ENCODE measurements around the gene RSU1. TPM values are rescaled to one million over a fixed set of nuclear protein-coding genes. Genes with fewer than 3 reads are reported as not detected.
A peak's percentile ranks its signal among the peaks of the same experiment; 100 is the strongest.

Gene RSU1
- total RNA-seq, 1 donor from 2014 or later, result 118 TPM

GRCh38 chr10:16811765-16812164 lies 5.5 kb downstream of the RSU1 start:
- Mint-ChIP-seq H3K36me3 (ENCODE audit: low read depth, unreplicated experiment) (peaks cover 11% of the 10 kb centered on the region), H3K9me3 (ENCODE audit: unreplicated experiment) (no peaks in the 10 kb centered on the region), H3K4me1 (ENCODE audit: unreplicated experiment) (peaks cover 24% of the 10 kb centered on the region), H3K27ac (ENCODE audit: unreplicated experiment) (peak overlapping the region; percentile 59), H3K27me3 (ENCODE audit: unreplicated experiment) (peaks cover 6% of the 10 kb centered on the region), H3K4me3 (ENCODE audit: unreplicated experiment) (peak overlapping the region; percentile 52)
- no peak for DNase-seq (ENCODE audit: low spot score)
- no peak for TF ChIP-seq CTCF (IDR thresholded peaks at IDR 0.05; ENCODE audit: unreplicated experiment)

GRCh38 chr10:16811292-16811691 lies 5.9 kb downstream of the RSU1 start:
- DNase-seq (ENCODE audit: low spot score), result no peak
- Mint-ChIP-seq H3K36me3 (ENCODE audit: low read depth, unreplicated experiment) (peaks cover 10% of the 10 kb centered on the region), H3K4me3 (ENCODE audit: unreplicated experiment) (no peak overlapping the region), H3K27me3 (ENCODE audit: unreplicated experiment) (peaks cover 6% of the 10 kb centered on the region), H3K27ac (ENCODE audit: unreplicated experiment) (no peak overlapping the region), H3K4me1 (ENCODE audit: unreplicated experiment) (peaks cover 22% of the 10 kb centered on the region), H3K9me3 (ENCODE audit: unreplicated experiment) (no peaks in the 10 kb centered on the region)
- no peak for TF ChIP-seq CTCF (IDR thresholded peaks at IDR 0.05; ENCODE audit: unreplicated experiment)

- no peak overlapping the region for H3K4me3 Mint-ChIP-seq (ENCODE audit: unreplicated experiment)
- peaks cover 8% of the 10 kb centered on the region for H3K4me1 Mint-ChIP-seq (ENCODE audit: unreplicated experiment)
- H3K9me3 Mint-ChIP-seq (ENCODE audit: unreplicated experiment), result no peaks in the 10 kb centered on the region
- DNase-seq (ENCODE audit: low spot score), result peak; percentile 66
- peaks cover 4% of the 10 kb centered on the region for H3K27me3 Mint-ChIP-seq (ENCODE audit: unreplicated experiment)
- no peak overlapping the region for H3K27ac Mint-ChIP-seq (ENCODE audit: unreplicated experiment)
- TF ChIP-seq CTCF (IDR thresholded peaks at IDR 0.05; ENCODE audit: unreplicated experiment), result peak; percentile 57
- peaks cover 6% of the 10 kb centered on the region for H3K36me3 Mint-ChIP-seq (ENCODE audit: low read depth, unreplicated experiment)
Measured at GRCh38 chr10:16809074-16809718, 8.0 kb downstream of the RSU1 start.

- Mint-ChIP-seq H3K4me1 (ENCODE audit: unreplicated experiment) (peaks cover 7% of the 10 kb centered on the region), H3K27me3 (ENCODE audit: unreplicated experiment) (peaks cover 4% of the 10 kb centered on the region), H3K4me3 (ENCODE audit: unreplicated experiment) (no peak overlapping the region), H3K9me3 (ENCODE audit: unreplicated experiment) (no peaks in the 10 kb centered on the region), H3K27ac (ENCODE audit: unreplicated experiment) (no peak overlapping the region), H3K36me3 (ENCODE audit: low read depth, unreplicated experiment) (peaks cover 11% of the 10 kb centered on the region)
- no peak for DNase-seq (ENCODE audit: low spot score)
- TF ChIP-seq CTCF (IDR thresholded peaks at IDR 0.05; ENCODE audit: unreplicated experiment), result no peak
Measured at GRCh38 chr10:16804123-16804522, 13.1 kb downstream of the RSU1 start.

GRCh38 chr10:16803464-16803863 lies 13.8 kb downstream of the RSU1 start:
- TF ChIP-seq CTCF (IDR thresholded peaks at IDR 0.05; ENCODE audit: unreplicated experiment), result no peak

More at GRCh38 chr10:16803464-16803863, 13.8 kb downstream of the RSU1 start:
- Mint-ChIP-seq H3K4me1 (ENCODE audit: unreplicated experiment) (peaks cover 8% of the 10 kb centered on the region), H3K36me3 (ENCODE audit: low read depth, unreplicated experiment) (peaks cover 12% of the 10 kb centered on the region), H3K27me3 (ENCODE audit: unreplicated experiment) (peaks cover 4% of the 10 kb centered on the region), H3K4me3 (ENCODE audit: unreplicated experiment) (no peak overlapping the region), H3K9me3 (ENCODE audit: unreplicated experiment) (no peaks in the 10 kb centered on the region), H3K27ac (ENCODE audit: unreplicated experiment) (no peak overlapping the region)
- DNase-seq (ENCODE audit: low spot score), result no peak
